GF-D8 (cell line): ENCODE measurements around the gene PER3.
"Not testable (repeated sequence)": the region's sequence is repeated elsewhere in the genome, so short reads cannot be mapped to it uniquely, and the experiment has no call there.

Experiments used
- DNase-seq: peaks from one replicate; lab custom pipeline; 2025; lab: John Stamatoyannopoulos, UW

The PER3 gene

DNA sequence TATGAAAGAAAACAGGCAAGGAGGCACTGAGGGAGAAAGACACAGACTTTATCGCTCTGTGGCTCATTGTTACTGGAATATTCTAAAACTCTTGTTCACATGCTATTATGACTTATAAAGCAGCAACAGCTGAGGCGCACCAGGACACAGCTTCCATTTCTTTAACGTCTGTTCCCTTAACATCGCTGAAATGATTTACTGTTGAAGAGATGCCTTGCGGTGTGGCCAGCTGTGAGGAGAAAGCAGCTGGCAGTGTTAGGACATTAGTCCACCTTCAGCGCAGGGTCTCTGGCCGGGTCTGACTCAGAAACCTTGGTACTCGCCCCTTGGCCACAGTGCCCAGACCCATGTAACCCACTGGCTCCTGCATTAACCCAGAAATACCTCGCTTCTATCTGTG is 3.1 kb upstream of the PER3 start:
- no peak for DNase-seq

DNA sequence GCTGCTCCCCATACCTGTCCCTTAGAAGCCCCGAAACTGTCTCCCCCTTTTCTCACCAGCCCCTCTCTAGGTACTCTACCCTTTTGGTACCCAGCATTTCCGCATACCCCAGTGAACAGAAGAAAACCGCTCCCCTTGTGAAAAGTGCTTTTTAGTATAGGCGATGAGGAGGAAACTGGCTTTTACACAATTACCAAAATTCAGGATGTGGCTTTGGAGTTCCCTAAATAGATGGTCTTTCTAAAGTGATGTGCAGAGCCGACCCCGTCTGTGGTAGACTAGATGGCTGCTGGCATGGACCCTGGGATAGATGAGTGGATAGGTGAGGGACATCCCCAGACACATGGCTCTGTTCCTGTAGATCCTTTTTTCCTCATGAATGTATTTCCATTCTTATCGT is 2.6 kb upstream of the PER3 start:
- DNase-seq = peak; percentile 58

DNA sequence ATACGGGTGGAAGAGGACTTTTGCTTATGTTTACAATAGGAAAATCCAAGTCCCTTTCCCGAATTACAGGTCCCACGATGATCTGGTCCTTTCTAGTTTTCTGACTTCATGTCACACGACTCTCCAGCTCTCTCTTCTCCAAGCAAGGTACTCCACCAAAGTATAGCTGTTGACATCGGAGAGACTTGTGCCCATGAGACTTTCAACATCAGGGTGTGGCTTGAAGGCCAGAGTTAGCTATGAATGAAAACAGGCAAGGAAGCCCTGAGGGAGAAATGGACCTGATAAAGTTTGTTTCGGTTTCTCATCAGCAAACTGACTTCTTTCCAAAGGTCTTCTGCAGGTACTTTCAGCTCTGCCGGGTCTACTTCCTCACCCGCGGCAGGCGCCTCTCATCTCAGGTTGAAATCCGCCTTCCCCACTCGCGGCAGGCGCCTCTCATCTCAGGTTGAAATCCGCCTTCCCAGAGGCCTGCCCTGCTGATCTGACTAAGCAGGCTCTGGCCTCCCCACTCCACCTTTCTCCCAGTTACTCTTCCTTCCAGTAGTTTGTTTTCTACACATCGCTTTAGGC is 2.1 kb upstream of the PER3 start:
- no peak for DNase-seq

DNA sequence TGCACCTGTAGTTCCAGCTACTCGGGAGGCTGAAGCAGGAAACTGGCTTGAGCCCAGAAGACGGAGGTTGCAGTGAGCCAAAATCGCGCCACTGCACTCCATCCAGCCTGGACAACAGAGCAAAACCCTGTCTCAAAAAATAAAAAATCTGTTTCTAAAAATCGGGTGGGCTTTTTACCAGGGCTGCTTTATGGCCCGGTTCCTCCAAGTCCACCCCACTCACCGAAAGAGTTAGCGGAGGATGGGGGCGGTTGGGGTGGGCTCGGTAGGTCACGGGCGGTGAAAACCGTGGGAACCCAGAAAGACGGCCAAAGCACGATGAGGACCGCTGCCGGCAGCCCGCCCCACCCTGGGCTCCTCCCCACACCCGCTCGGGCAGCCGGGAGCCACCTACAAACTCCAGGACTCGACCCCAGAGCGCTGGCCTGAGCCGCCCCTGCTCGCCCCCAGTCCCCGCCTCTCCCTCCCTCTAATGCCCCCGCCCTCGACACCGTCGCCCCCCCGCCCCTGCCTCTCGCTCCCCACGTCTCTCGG is 846 bp upstream of the PER3 start:
- DNase-seq = peak; percentile 7

DNA sequence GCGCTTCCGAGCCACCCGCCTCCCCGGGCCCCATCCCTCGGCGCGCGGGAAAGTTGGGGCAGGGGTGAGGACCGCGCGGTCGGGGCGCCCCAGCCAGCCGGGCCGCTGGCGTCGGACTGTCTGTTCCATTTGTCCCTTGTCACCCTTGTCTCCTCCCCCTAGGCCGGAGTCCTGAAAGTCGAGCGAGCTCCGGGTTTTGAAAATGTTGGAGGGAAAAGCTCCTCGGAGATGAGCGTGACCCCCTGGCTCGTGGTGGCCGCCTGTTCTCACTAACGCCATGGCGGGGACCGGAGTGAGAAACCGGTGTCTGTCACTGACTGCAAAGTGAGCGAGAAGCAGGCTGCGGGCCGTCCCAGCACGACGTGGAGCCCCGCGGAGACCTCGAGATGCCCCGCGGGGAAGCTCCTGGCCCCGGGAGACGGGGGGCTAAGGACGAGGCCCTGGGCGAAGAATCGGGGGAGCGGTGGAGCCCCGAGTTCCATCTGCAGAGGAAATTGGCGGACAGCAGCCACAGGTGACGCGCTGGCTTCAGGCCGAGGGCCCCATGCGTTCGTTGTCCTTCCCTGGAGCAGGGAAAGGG is 491 bp downstream of the PER3 start:
- no peak for DNase-seq

DNA sequence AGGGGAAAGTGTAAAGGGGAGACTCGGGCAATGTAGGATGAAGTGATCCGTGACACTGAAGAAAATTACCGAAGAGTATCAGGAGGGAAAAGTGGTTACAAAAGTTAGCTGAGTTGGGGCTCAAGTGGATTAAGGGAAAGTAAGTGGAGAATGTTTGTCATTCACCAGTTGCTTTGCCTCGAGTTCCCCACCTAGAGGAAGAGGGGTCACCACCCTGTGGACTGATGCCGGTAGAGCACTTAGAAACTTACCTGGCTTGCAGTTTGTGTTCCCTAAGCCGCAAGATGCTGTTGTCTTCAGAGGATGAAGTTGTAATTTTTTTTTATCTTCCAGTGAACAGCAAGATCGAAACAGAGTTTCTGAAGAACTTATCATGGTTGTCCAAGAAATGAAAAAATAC is 1.0 kb downstream of the PER3 start:
- DNase-seq = no peak

DNA sequence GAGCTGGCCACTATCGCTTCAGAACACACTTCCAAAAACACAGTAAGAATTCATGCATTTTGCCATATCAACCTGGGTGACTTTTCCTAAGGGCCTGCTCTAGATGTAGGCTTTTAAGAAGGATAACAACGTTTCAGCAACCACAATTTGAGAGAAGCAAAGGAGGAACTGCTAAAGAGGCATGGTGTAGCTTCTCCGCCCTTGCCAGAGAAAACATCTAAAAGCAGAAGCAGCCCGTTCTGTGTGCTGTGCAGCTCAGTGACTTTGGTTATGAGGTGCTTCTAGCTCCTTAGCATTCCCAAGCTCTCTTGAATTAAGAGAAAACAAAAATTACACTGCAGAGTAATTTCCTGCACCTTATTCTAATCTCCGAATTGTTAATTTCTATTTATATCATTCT is 2.7 kb downstream of the PER3 start:
- no peak for DNase-seq

DNA sequence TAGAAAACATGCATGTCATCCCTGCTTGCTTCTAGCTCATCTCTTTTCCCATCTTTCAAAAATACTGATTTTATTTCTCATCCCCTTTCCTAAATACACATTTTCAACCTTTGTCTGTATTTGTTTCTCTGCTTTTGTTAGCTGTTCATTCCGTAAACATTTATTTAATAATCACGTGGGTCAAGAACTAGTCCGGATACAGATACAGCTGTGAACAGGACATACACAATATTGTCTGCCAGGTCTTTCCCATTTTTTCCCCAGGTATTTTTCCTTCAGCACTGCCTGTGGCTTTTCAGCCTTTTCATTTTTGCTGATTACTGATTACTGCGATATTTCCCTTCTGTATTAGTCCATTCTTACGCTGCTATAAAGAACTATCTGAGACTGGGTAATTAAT is 5.7 kb downstream of the PER3 start:
- DNase-seq = no peak

DNA sequence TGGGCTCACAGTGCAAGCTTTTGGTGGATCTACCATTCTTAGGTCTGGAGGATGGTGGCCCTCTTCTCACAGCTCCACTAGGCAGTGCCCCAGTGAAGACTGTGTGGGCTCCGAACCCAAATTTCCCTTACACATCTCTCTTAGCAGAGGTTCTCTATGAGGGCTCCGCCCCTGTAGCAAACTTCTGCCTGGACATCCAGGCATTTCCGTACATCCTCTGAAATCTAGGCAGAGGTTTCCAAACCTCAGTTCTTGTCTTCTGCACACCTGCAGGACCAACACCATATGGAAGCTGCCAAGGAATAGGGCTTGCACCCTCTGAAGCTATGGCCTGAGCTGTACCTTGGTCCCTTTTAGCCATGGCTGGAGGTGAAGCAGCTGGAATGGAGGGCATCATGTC is 6.9 kb downstream of the PER3 start:
- not testable (repeated sequence) for DNase-seq

DNA sequence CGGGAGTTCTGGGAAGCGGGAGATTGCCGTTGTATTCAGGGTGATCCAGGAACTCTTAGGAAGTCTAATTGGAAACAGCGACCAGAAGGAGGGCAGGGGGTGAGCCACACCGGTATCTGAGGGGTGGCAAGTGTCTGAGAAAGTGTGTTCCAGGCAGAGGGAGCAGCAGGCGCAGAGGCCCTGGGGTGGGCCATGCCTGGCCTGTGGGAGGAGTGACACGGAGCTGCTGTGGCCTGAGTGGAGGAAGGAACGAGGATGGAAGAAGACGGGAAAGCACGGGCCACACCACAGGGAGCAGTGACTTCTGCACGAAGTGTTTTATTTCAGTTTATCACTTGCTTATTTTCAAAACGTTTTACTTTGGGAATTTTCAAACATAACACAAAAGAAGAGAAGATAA is 11.3 kb downstream of the PER3 start:
- DNase-seq = no peak

DNA sequence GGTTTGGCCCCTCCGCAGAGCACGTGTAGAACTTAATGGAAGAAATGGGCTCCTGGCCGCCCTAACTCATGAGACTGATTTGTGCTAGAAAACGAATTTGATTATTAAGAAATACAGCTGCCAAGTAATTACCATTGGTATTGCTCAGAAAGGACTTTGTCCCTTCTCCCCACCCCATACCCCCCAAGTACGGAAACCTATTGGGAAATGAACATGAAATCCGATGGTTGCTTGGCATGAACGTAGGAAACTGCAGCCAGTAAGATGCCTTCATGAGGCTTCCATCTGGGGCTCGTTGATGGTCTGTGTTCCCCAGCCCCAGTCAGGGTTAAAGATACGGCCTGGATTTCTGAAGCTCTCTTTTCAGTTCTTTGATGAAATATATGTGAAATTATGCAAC is 21.4 kb downstream of the PER3 start:
- DNase-seq = no peak

DNA sequence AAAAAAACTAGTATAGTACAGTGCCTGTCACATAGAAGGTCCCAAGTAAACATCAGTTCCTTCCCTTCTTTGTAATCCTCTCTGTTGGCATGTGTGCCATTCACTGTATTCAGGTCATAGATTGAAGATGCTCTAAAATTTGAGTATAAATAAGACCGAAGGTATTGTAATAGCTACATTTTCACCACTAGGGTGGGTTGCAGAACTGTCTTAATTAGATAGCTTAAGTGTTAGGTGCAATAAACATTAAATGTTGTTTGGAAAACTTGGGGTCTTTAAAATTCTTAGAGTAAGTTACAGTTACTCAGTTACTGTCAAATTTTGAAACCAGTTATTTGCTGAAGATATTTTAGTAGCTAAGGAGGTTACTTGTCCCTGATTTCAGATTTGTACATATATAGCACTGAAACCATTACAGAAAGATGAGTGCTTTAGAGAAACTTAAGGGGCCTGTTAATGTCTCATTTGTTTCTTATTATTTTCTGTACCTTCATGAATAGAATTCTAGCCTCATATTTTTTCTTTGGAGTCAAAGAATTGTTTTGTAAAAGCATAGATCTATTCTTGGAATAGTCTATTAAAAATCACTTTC is 24.3 kb downstream of the PER3 start:
- DNase-seq = peak; percentile 47

DNA sequence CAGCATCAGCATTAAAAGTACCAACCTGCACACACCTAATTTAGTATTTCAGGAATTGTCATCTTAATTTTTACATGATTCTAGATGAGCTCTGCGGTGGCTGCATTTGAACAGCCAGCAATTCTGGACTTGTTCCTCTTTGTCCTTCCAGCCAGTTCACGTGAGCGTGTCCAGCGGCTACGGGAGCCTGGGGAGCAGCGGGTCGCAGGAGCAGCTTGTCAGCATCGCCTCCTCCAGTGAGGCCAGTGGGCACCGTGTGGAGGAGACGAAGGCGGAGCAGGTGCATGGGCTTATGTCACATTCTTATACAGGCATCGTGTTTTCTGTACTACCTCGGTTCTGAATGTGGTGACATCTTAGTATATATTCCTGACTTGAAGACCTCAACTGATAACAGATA is 25.7 kb downstream of the PER3 start:
- DNase-seq = no peak

DNA sequence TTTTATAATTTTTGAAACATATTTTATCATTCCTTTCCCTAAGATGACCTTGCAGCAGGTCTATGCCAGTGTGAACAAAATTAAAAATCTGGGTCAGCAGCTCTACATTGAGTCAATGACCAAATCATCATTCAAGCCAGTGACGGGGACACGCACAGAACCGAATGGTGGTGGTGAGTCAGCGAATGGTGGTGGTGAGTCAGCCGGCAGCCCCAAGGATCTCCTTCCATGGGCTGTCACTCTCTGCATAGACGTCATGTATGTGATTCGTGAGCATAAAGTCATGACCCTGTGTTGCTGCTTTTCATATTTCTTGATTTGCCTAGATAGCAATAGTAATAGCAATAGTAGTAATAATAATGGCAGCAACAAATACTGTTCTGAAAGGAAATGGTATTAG is 26.3 kb downstream of the PER3 start:
- no peak for DNase-seq

DNA sequence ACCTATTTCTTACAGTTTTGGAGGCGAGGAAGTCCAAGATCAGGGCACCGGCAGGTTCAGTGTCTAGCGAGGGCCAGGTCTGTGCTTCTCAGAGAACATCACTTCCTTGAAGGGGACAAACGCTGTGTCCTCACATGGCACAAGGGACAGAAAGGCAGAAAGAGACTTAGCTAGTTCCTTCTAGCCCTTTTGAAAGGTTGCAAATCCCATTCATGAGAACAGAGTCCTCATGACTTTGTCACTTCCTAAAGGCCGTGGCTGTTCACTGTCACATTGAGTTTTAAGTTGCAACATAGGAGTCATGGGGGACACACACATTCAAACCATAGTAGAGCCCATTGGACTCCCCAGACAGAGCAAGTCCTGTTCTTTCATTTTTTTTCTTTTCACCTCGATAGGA is 27.4 kb downstream of the PER3 start:
- no peak for DNase-seq

DNA sequence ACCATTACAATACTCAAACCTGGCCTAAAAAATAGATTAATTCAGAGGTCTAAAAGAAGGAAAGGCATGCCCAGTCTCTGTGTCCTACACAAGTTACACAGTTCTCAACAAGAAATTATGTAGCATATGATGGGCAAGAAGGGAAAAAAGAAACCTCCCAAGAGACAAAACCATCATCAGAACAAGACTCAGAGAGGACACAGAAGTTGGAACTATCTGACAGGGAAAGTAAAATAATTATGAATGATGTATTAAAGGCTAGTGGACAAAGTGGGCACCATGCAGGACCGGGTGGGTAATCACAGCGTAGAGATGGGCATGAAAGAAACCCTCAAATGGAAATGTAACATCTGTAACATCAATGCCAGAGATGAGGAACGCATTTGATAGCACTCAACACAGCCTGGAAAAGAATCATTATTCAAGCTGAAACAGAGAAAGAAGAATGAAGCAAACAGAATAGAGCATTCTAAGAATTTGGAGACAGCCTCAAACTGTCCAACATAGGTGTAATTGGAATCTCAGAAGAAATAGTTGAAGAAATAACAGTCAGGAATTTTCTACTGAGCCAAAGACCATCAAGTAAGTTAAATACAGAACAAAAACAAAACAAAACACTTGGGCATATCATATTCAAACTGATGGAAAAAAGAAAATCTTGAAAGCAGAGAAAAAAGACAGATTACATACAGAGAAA is 29.7 kb downstream of the PER3 start:
- DNase-seq = no peak

DNA sequence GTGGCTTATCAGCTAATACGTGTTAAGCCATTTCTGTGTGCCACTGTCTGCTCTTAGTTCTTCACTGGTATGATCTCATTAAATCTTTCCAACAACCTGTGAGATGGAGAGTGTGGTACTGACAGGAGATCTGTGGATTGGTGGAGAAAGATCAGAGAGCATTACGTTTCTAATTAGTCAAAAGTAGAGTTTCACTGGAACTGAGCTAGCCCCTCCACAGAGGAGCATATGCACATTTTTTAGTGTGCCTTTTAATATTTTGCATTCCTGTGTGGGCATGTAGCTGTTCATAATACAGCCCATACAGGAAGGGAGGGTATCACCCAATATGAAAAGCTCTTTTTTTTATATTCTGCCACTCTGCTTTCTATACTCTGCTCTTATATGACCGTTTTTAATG is 37.2 kb downstream of the PER3 start:
- no peak for DNase-seq

DNA sequence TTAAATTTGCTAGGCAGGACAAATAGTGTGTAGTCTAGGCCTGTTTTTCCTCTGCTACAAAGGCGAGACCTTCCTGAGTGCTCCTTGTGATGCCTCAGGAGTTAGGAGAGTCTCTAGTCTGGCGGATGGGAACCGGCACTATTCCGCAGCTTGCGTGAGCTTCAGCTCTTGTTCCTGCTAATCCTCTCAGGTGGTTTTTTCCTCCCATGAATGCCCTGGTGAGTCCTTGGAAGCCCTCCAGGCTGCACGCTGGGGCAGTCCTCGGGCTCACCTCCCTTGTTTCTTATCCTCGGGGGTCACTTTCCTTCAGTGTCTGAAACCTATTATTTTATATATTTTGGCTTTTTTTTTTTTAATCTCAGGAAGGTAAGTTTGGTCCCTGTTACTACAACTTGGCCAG is 40.6 kb downstream of the PER3 start:
- DNase-seq = no peak

DNA sequence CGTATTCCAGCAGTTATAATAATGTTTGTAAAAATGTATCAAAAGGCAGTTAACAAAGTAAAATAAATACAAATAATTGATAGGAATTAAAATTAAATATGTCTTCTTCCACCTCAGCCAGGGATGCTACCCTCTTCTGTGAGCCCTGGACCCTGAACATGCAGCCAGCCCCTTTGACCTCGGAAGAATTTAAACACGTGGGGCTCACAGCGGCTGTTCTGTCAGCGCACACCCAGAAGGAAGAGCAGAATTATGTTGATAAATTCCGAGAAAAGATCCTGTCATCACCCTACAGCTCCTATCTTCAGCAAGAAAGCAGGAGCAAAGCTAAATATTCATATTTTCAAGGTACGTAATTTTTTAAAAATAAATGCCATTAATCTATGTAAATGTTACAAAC is 42.3 kb downstream of the PER3 start:
- no peak for DNase-seq

DNA sequence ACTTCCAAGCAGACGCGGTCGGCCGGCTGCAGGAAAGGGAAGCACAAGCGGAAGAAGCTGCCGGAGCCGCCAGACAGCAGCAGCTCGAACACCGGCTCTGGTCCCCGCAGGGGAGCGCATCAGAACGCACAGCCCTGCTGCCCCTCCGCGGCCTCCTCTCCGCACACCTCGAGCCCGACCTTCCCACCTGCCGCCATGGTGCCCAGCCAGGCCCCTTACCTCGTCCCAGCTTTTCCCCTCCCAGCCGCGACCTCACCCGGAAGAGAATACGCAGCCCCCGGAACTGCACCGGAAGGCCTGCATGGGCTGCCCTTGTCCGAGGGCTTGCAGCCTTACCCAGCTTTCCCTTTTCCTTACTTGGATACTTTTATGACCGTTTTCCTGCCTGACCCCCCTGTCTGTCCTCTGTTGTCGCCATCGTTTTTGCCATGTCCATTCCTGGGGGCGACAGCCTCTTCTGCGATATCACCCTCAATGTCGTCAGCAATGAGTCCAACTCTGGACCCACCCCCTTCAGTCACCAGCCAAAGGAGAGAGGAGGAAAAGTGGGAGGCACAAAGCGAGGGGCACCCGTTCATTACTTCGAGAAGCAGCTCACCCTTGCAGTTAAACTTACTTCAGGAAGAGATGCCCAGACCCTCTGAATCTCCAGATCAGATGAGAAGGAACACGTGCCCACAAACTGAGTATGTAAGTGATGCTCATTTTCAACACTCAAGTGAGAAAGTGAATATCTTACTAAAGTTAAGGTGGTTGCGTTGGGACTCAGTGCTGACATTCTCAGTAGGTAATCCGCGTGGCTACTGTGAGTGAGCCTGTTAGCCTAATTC is 43.2 kb downstream of the PER3 start:
- peak; percentile 6 for DNase-seq

DNA sequence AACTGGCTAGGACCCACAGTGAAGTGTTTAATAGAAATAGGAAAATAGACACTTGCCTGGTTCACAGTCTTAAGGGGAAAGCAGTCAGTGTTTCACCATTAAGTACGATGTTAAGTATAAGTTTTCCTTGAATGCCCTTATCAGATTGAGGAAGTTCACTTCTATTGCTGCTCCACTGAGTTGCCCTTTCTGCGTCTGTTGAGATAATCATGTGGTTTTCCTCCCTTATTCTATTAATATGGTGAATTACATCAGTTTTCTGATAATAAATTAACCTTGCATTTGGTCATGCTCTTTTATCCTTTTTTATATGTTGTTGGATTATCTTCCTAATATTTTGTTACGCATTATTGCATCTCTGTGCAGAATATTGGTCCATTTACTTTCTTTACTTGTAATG is 47.4 kb downstream of the PER3 start:
- DNase-seq = peak; percentile 80

DNA sequence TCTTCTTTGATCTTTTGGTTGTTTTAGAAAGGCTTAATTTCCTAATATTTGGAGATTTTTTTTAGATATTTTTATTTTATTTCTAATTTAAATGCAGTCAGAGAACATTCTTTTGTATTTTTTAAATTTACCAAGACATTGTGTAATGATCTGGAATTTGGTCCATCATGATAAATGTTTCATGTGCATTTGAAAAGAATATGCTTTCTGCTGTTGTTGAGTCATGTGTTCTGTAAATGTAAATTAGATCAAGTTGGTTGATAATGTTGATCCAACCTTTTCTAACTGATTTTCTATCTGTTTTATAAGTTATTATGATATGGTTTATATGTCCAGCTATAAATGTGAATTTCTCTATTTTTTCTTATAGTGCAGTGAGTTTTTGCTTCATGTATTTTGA is 48.9 kb downstream of the PER3 start:
- no peak for DNase-seq
